HCT116 (cell line): Measurements from ENCODE around the gene NFE2. TPM values are rescaled to one million over a fixed set of nuclear protein-coding genes. Genes with fewer than 3 reads are reported as not detected.

Experiments
- ATAC-seq: fragments of 200-7000 bp; cut with Tn5 transposase; 2 replicates; pipeline ENCODE4 v1.9.1; 2020; ENCODE audit warnings: mild to moderate bottlenecking, moderate library complexity
- BruUV-seq: library from RNA; stranded (reverse); fragments of 400-500 nt; replicated peaks from 2 replicates; lab custom pipeline; 2021; lab: Mats Ljungman, UMichigan
- CTCF ChIA-PET: fragments of 300-600 bp; sonication (Branson Sonifier 250); formaldehyde crosslinking; loops from one replicate; lab custom pipeline; 2021; ENCODE audit warnings: antibody characterized with exemption; lab: Charles Lee
- POLR2A ChIA-PET: fragments of 300-600, 350-600 bp; sonication (Branson Sonifier 250); formaldehyde crosslinking; loops from one replicate; lab custom pipeline; 2021; ENCODE audit warnings: antibody characterized with exemption; lab: Charles Lee
- RAD21 ChIA-PET, 2 experiments: fragments of 300-600 bp; sonication (Branson Sonifier 250); formaldehyde crosslinking; loops; one replicate each; lab custom pipeline; 2023; ENCODE audit warnings: low total read pairs in 2 of 2; ENCODE audit not compliant: uncharacterized antibody in 2 of 2, unreplicated experiment in 2 of 2, low non-redundant PET in 1 of 2; lab: Charles Lee
- DNase-seq: peaks from one replicate; pipeline ENCODE4 v3.0.0-alpha.2; 2010; ENCODE audit warnings: low read depth, low spot score
- H2AFZ ChIP-seq: fragments of 200-600 bp; shearing (Covaris generic), sonication (generic); 2 replicates; pipeline ENCODE4 v1.6.1; 2017; ENCODE audit warnings: low read depth, mixed run types, mixed read lengths, antibody characterized with exemption, low read length; ENCODE audit not compliant: poor library complexity, severe bottlenecking
- H3K27ac ChIP-seq: 2 replicates; pipeline ENCODE4 v1.5.1; 2012; ENCODE audit warnings: low read depth, low read length
- H3K27me3 ChIP-seq: fragments of 200-600 bp; sonication (generic); 2 replicates; pipeline ENCODE4 v1.6.1; 2016; ENCODE audit warnings: mixed run types, low read length, mixed read lengths; ENCODE audit not compliant: insufficient read depth
- H3K36me3 ChIP-seq, 2 experiments: fragments of 200-500 bp in 1 of 2; fragments of 200-600 bp in 1 of 2; sonication (Bioruptor generic) in 1 of 2; sonication (generic) in 1 of 2; 2 replicates each; pipeline versions ENCODE4 v1.5.1 to v1.6.1; 2014 to 2016; ENCODE audit warnings: low read length in 2 of 2, inconsistent platforms in 1 of 2, mixed read lengths in 1 of 2, mixed run types in 1 of 2; ENCODE audit not compliant: insufficient read depth in 2 of 2, control insufficient read depth in 1 of 2
- H3K4me1 ChIP-seq, 2 experiments: fragments of 200-600 bp in 1 of 2; sonication (generic) in 1 of 2; 2 replicates each; pipeline versions ENCODE4 v1.5.1 to v1.6.1; 2012 to 2017; ENCODE audit warnings: low read length in 2 of 2, inconsistent platforms in 1 of 2, mild to moderate bottlenecking in 1 of 2, mixed read lengths in 1 of 2, mixed run types in 1 of 2, moderate library complexity in 1 of 2; ENCODE audit not compliant: insufficient read depth in 2 of 2, control insufficient read depth in 1 of 2
- H3K4me2 ChIP-seq: fragments of 200-600 bp; sonication (generic); 2 replicates; pipeline ENCODE4 v1.6.1; 2017; ENCODE audit warnings: mixed run types, low read length, mixed read lengths
- H3K4me3 ChIP-seq, 2 experiments: fragments of 200-600 bp in 1 of 2; sonication (generic) in 1 of 2; replicated peaks in 1 of 2; 2 replicates each; pipeline ENCODE4 v1.5.1; 2011 to 2016; ENCODE audit warnings: low read length in 2 of 2, control low read depth in 1 of 2, low read depth in 1 of 2, mild to moderate bottlenecking in 1 of 2, mixed read lengths in 1 of 2, mixed run types in 1 of 2
- H3K79me2 ChIP-seq: fragments of 200-600 bp; sonication (generic); 2 replicates; pipeline ENCODE4 v1.6.1; 2017; ENCODE audit warnings: mild to moderate bottlenecking, mixed run types, low read length, moderate library complexity, mixed read lengths; ENCODE audit not compliant: insufficient read depth
- H3K9ac ChIP-seq: fragments of 200-600 bp; sonication (generic); 2 replicates; pipeline ENCODE4 v1.6.1; 2016; ENCODE audit warnings: low read length, mixed read lengths
- H3K9me2 ChIP-seq: fragments of 200-600 bp; sonication (generic), shearing (Covaris generic); 2 replicates; pipeline ENCODE4 v1.6.1; 2017; ENCODE audit warnings: mixed run types, mild to moderate bottlenecking, moderate library complexity; ENCODE audit not compliant: insufficient read depth
- H3K9me3 ChIP-seq, 2 experiments: fragments of 200-500 bp in 1 of 2; fragments of 200-600 bp in 1 of 2; sonication (Bioruptor generic) in 1 of 2; sonication (generic) in 1 of 2; 2 replicates each; pipeline ENCODE4 v1.6.1; 2014 to 2017; ENCODE audit warnings: low read length in 2 of 2, mixed read lengths in 2 of 2, inconsistent platforms in 1 of 2, low read depth in 1 of 2, mild to moderate bottlenecking in 1 of 2, mixed run types in 1 of 2, moderate library complexity in 1 of 2; ENCODE audit not compliant: control insufficient read depth in 1 of 2, insufficient read depth in 1 of 2
- H4K20me1 ChIP-seq: fragments of 200-600 bp; sonication (generic), shearing (Covaris generic); 2 replicates; pipeline ENCODE4 v1.6.1; 2017; ENCODE audit warnings: mixed run types, mild to moderate bottlenecking, moderate library complexity; ENCODE audit not compliant: insufficient read depth
- CBX3 ChIP-seq: IDR thresholded peaks from 2 replicates; pipeline ENCODE4 v1.6.1; 2012; ENCODE audit warnings: low read depth
- FOSL1 ChIP-seq: IDR thresholded peaks from 2 replicates; pipeline ENCODE4 v1.6.1; 2012; ENCODE audit warnings: low read depth
- RAD21 ChIP-seq: IDR thresholded peaks from 2 replicates; pipeline ENCODE4 v1.6.1; 2012; ENCODE audit warnings: low read depth, mild to moderate bottlenecking
- SP1 ChIP-seq: IDR thresholded peaks from 2 replicates; pipeline ENCODE4 v1.6.1; 2012; ENCODE audit warnings: low read depth
- ZFX ChIP-seq: fragments of 450-650 bp; IDR thresholded peaks from 2 replicates; pipeline ENCODE4 v1.6.1; 2017
- intact Hi-C: fragments of 100-400 bp; cut with micrococcal nuclease; formaldehyde crosslinking; loops from 2 replicates; pipeline ENCODE4 v1.10.0; 2022
- total RNA-seq: library from RNA; stranded (reverse); gene quantifications from one replicate; pipeline ENCODE4 v1.2.1, GENCODE V29; 2021; ENCODE audit not compliant: unreplicated experiment
- TF ChIP-seq, protein P1 (sequence below): IDR thresholded peaks from 2 replicates; pipeline ENCODE4 v1.6.1; 2011; ENCODE audit warnings: mild to moderate bottlenecking, low read length, moderate library complexity; ENCODE audit not compliant: insufficient replicate concordance; ENCODE audit errors: extremely low read depth
- TF ChIP-seq, protein P2 (sequence below), 3 experiments: fragments of 200-600 bp in 1 of 3; sonication (generic) in 1 of 3; IDR thresholded peaks in 2 of 3; conservative IDR thresholded peaks in 1 of 3; 2 replicates each; pipeline ENCODE4 v1.5.1; 2012 to 2017; ENCODE audit warnings: low read depth in 2 of 3, low read length in 2 of 3, antibody characterized with exemption in 1 of 3, borderline replicate concordance in 1 of 3, control low read depth in 1 of 3, mild to moderate bottlenecking in 1 of 3, mixed read lengths in 1 of 3, mixed run types in 1 of 3, moderate library complexity in 1 of 3; ENCODE audit not compliant: insufficient read depth in 1 of 3

NFE2 gene
- total RNA-seq, 1 experiment from 2014 or later, result 1.3 TPM

- no peak overlapping the region for H3K27ac ChIP-seq
- ATAC-seq (no peak), DNase-seq (no peak)
- no peak overlapping the region for H3K9ac ChIP-seq
- H3K79me2 ChIP-seq, result peaks cover 12% of the 10 kb centered on the region
- no peaks in the 10 kb centered on the region for H3K9me2 ChIP-seq
- ChIA-PET RAD21 (no interaction called here), POLR2A (interaction anchor here (1.7 kb wide), 1 partner anchor 41 kb away, joined by 4 read pairs; the partner anchor contains the start of genes CBX5 and HNRNPA1), CTCF (interaction anchor here (0.6 to 1.2 kb wide), 3 partner anchors 11 to 39 kb away, joined by 3 read pairs; no protein-coding TSS in a partner anchor)
- intact Hi-C loops, result no loop called here
- TF ChIP-seq, protein P1, sequence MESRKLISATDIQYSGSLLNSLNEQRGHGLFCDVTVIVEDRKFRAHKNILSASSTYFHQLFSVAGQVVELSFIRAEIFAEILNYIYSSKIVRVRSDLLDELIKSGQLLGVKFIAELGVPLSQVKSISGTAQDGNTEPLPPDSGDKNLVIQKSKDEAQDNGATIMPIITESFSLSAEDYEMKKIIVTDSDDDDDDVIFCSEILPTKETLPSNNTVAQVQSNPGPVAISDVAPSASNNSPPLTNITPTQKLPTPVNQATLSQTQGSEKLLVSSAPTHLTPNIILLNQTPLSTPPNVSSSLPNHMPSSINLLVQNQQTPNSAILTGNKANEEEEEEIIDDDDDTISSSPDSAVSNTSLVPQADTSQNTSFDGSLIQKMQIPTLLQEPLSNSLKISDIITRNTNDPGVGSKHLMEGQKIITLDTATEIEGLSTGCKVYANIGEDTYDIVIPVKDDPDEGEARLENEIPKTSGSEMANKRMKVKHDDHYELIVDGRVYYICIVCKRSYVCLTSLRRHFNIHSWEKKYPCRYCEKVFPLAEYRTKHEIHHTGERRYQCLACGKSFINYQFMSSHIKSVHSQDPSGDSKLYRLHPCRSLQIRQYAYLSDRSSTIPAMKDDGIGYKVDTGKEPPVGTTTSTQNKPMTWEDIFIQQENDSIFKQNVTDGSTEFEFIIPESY, result no peak
- TF ChIP-seq, protein P2, sequence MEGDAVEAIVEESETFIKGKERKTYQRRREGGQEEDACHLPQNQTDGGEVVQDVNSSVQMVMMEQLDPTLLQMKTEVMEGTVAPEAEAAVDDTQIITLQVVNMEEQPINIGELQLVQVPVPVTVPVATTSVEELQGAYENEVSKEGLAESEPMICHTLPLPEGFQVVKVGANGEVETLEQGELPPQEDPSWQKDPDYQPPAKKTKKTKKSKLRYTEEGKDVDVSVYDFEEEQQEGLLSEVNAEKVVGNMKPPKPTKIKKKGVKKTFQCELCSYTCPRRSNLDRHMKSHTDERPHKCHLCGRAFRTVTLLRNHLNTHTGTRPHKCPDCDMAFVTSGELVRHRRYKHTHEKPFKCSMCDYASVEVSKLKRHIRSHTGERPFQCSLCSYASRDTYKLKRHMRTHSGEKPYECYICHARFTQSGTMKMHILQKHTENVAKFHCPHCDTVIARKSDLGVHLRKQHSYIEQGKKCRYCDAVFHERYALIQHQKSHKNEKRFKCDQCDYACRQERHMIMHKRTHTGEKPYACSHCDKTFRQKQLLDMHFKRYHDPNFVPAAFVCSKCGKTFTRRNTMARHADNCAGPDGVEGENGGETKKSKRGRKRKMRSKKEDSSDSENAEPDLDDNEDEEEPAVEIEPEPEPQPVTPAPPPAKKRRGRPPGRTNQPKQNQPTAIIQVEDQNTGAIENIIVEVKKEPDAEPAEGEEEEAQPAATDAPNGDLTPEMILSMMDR (IDR thresholded peaks at IDR 0.05 in 2 of 3, conservative IDR thresholded peaks at IDR 0.05 in 1 of 3; ENCODE audit: borderline replicate concordance in 1 of 3, insufficient read depth in 1 of 3, low read depth in 2 of 3, low read length in 2 of 3), result no peak
- TF ChIP-seq CBX3 (no peak), FOSL1 (no peak), RAD21 (no peak), ZFX (no peak), SP1 (no peak)
- H3K36me3 ChIP-seq, result no peaks in the 10 kb centered on the region; a peak in 1 of 4 replicates
- H3K4me1 ChIP-seq, result peaks cover 4 to 8% of the 10 kb centered on the region in 2 experiments; a peak in 3 of 4 replicates
- no peaks in the 10 kb centered on the region for H3K9me3 ChIP-seq
- H3K4me2 ChIP-seq, result no peak overlapping the region
- H3K27me3 ChIP-seq, result no peaks in the 10 kb centered on the region
- no TSS peak for BruUV-seq
- H3K4me3 ChIP-seq, result no peak overlapping the region
- no peaks in the 10 kb centered on the region for H4K20me1 ChIP-seq
- no peak overlapping the region for H2AFZ ChIP-seq
These were observed 20.5 kb upstream of the NFE2 start for GRCh38 chr12:54321363-54321762.
